ENCODE data around the gene B4GALT6.

- TF ChIP-seq CTCF (IDR thresholded peaks at IDR 0.05; ENCODE audit: control extremely low read depth in 1 of 3, insufficient read depth in 1 of 3, low read depth in 1 of 3, low read length in 3 of 3): no peak
- no peak for TF ChIP-seq TBP (IDR thresholded peaks at IDR 0.05; ENCODE audit: low read depth, low read length)
- no peak for TF ChIP-seq SP1 (IDR thresholded peaks at IDR 0.05; ENCODE audit: low read depth, low read length)
- TF ChIP-seq EZH2 (IDR thresholded peaks at IDR 0.05; ENCODE audit: low read depth, low read length, severe bottlenecking): no peak
- no peak for TF ChIP-seq CHD1 (IDR thresholded peaks at IDR 0.05; ENCODE audit: low read depth, low read length)
- no peak for TF ChIP-seq MAX (IDR thresholded peaks at IDR 0.05)
- no peak for TF ChIP-seq RNF2 (IDR thresholded peaks at IDR 0.05; ENCODE audit: borderline replicate concordance, low read depth, low read length, missing control alignments, poor library complexity, severe bottlenecking)
- no peak for TF ChIP-seq POLR2AphosphoS5 (IDR thresholded peaks at IDR 0.05; ENCODE audit: low read depth, low read length)
- no peak for TF ChIP-seq RFX5 (IDR thresholded peaks at IDR 0.05; ENCODE audit: borderline replicate concordance, low read depth, low read length)
- TF ChIP-seq CHD2 (IDR thresholded peaks at IDR 0.05; ENCODE audit: low read length): no peak
- TF ChIP-seq SIRT6 (IDR thresholded peaks at IDR 0.05; ENCODE audit: low read length): no peak
- no peak for TF ChIP-seq PHF8 (conservative IDR thresholded peaks at IDR 0.05; ENCODE audit: low read depth, low read length)
- no peak for TF ChIP-seq USF2 (IDR thresholded peaks at IDR 0.05; ENCODE audit: low read length)
- no peak for TF ChIP-seq HDAC6 (IDR thresholded peaks at IDR 0.05; ENCODE audit: low read depth, low read length)
Measured at GRCh38 chr18:31574359-31574758, 110.0 kb downstream of the B4GALT6 start.

Measured in H1 (cell line).